ENCODE results near the gene TRAPPC11.

TRAPPC11 gene

DNA sequence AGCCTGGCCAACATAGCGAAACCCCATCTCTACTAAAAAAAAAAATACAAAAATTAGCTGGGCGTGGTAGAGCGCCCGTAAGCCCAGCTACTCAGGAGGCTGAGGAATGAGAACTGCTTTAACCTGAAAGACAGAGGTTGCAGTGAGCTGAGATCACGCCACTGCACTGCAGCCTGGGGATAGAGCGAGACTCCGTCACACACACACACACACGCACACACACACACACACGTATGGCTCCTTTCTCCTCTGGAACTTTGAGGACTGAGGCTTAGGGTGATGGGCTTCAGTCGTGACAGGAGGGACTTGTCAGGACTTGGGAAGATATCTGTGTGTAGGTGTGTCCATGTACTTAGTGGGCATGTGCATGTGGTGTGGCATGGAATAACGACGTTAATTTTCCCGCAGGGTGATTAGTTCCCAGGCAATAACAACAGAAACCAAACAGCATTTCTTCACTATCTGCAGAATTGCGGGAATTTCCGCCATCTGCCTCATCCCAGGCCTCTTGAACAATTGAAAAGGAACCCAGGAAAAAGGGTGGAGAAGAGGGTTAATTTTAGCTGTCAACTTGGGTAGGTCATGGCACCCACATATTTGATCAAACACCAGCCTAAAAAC lies 47.8 kb upstream of the TRAPPC11 start:
- TF ChIP-seq ZC3H10 (CRISPR knock-in tag; IDR thresholded peaks at IDR 0.05) (no peak), ESRRG (CRISPR knock-in tag; IDR thresholded peaks at IDR 0.05) (no peak), TCF4 (CRISPR knock-in tag; IDR thresholded peaks at IDR 0.05; ENCODE audit: borderline replicate concordance) (no peak)
- ATAC-seq: no peak

DNA sequence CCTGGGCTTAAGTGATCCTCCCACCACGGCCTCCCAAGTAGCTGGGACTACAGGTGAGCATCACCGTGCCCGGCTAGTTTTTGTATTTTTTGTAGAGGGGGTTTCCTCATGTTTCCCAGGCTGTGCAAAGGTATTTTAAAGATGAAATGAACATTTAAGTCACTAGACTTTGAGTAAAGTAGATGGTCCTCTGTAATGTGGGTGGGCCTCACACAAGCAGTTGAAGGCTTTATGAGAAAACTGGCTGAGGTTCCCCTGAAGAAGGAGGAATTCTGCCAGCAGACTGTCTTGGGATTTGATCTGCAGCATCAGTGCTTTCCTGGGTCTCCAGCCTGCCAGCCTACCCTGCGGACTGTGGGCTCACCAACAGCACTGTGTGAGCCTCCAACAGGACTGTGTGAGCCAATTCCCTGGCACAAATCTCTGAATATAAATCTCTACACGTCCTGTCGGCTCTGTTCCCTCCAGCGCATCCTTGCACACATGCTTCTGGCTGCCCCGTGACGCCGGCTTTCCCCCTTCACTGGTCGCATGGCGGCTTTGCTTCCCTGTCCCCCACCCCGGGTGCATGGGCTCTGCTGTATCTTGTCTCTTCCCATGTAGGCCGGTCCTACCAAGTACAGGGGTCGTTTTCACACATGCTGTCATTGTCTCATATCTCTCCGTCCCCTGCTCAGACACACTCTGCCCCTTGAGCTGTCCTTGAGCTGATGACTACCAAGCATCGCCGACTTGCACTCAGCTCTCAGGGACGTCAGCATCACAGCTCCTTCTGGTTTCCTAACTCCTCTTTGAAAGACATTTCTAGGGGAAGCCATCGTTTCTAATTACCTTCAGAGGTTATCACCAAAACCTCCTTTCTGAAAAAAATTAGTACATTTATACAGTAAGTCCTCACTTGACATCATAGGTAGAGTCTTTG lies 46.5 kb upstream of the TRAPPC11 start:
- TF ChIP-seq ZC3H10 (CRISPR knock-in tag; IDR thresholded peaks at IDR 0.05) (no peak), RARB (CRISPR knock-in tag; IDR thresholded peaks at IDR 0.05) (no peak), GLIS3 (CRISPR knock-in tag; IDR thresholded peaks at IDR 0.05) (no peak), PPARA (CRISPR knock-in tag; IDR thresholded peaks at IDR 0.05; ENCODE audit: borderline replicate concordance) (no peak), ZNF70 (CRISPR knock-in tag; IDR thresholded peaks at IDR 0.05) (no peak), TCF4 (CRISPR knock-in tag; IDR thresholded peaks at IDR 0.05; ENCODE audit: borderline replicate concordance) (no peak), OSR1 (CRISPR knock-in tag; IDR thresholded peaks at IDR 0.05) (no peak), BACH2 (CRISPR knock-in tag; IDR thresholded peaks at IDR 0.05; ENCODE audit: borderline replicate concordance) (no peak), TOX (CRISPR knock-in tag; IDR thresholded peaks at IDR 0.05; ENCODE audit: borderline replicate concordance) (no peak), ISL1 (CRISPR knock-in tag; IDR thresholded peaks at IDR 0.05) (no peak)
- TF ChIP-seq, protein P1, sequence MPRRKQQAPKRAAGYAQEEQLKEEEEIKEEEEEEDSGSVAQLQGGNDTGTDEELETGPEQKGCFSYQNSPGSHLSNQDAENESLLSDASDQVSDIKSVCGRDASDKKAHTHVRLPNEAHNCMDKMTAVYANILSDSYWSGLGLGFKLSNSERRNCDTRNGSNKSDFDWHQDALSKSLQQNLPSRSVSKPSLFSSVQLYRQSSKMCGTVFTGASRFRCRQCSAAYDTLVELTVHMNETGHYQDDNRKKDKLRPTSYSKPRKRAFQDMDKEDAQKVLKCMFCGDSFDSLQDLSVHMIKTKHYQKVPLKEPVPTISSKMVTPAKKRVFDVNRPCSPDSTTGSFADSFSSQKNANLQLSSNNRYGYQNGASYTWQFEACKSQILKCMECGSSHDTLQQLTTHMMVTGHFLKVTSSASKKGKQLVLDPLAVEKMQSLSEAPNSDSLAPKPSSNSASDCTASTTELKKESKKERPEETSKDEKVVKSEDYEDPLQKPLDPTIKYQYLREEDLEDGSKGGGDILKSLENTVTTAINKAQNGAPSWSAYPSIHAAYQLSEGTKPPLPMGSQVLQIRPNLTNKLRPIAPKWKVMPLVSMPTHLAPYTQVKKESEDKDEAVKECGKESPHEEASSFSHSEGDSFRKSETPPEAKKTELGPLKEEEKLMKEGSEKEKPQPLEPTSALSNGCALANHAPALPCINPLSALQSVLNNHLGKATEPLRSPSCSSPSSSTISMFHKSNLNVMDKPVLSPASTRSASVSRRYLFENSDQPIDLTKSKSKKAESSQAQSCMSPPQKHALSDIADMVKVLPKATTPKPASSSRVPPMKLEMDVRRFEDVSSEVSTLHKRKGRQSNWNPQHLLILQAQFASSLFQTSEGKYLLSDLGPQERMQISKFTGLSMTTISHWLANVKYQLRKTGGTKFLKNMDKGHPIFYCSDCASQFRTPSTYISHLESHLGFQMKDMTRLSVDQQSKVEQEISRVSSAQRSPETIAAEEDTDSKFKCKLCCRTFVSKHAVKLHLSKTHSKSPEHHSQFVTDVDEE (CRISPR knock-in tag; IDR thresholded peaks at IDR 0.05): no peak
- TF ChIP-seq, protein P2, sequence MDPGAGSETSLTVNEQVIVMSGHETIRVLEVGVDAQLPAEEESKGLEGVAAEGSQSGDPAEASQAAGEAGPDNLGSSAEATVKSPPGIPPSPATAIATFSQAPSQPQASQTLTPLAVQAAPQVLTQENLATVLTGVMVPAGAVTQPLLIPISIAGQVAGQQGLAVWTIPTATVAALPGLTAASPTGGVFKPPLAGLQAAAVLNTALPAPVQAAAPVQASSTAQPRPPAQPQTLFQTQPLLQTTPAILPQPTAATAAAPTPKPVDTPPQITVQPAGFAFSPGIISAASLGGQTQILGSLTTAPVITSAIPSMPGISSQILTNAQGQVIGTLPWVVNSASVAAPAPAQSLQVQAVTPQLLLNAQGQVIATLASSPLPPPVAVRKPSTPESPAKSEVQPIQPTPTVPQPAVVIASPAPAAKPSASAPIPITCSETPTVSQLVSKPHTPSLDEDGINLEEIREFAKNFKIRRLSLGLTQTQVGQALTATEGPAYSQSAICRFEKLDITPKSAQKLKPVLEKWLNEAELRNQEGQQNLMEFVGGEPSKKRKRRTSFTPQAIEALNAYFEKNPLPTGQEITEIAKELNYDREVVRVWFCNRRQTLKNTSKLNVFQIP (CRISPR knock-in tag; IDR thresholded peaks at IDR 0.05; ENCODE audit: borderline replicate concordance, low read depth): no peak
- TF ChIP-seq, protein P3, sequence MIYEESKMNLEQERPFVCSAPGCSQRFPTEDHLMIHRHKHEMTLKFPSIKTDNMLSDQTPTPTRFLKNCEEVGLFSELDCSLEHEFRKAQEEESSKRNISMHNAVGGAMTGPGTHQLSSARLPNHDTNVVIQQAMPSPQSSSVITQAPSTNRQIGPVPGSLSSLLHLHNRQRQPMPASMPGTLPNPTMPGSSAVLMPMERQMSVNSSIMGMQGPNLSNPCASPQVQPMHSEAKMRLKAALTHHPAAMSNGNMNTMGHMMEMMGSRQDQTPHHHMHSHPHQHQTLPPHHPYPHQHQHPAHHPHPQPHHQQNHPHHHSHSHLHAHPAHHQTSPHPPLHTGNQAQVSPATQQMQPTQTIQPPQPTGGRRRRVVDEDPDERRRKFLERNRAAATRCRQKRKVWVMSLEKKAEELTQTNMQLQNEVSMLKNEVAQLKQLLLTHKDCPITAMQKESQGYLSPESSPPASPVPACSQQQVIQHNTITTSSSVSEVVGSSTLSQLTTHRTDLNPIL (CRISPR knock-in tag; IDR thresholded peaks at IDR 0.05; ENCODE audit: low read depth): no peak
- TF ChIP-seq, protein P4, sequence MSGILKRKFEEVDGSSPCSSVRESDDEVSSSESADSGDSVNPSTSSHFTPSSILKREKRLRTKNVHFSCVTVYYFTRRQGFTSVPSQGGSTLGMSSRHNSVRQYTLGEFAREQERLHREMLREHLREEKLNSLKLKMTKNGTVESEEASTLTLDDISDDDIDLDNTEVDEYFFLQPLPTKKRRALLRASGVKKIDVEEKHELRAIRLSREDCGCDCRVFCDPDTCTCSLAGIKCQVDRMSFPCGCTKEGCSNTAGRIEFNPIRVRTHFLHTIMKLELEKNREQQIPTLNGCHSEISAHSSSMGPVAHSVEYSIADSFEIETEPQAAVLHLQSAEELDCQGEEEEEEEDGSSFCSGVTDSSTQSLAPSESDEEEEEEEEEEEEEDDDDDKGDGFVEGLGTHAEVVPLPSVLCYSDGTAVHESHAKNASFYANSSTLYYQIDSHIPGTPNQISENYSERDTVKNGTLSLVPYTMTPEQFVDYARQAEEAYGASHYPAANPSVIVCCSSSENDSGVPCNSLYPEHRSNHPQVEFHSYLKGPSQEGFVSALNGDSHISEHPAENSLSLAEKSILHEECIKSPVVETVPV (CRISPR knock-in tag; IDR thresholded peaks at IDR 0.05): no peak
- ATAC-seq: no peak

DNA sequence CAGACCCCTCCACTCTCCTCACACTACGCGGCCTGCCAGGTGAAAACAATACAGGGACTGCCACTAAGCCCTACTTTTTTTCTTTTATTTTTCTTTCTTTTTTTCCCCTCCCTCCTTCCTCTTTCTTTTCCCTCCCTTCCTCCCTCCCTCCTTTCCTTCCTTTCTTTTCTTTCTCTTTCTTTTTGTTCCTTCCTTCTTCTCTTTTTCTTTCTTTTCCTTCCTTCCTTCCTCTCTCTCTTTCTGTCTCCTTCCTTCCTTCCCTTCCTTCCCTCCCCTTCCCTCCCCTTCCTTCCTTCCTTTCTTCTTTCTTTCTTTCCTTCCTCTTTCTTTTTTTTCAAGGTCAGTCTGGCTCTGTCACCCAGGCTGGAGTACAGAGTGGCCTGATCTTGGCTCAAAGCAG lies 42.0 kb upstream of the TRAPPC11 start:
- TF ChIP-seq OSR1 (CRISPR knock-in tag; IDR thresholded peaks at IDR 0.05) (no peak), SNAI2 (CRISPR knock-in tag; IDR thresholded peaks at IDR 0.05) (no peak)
- ATAC-seq: no peak

DNA sequence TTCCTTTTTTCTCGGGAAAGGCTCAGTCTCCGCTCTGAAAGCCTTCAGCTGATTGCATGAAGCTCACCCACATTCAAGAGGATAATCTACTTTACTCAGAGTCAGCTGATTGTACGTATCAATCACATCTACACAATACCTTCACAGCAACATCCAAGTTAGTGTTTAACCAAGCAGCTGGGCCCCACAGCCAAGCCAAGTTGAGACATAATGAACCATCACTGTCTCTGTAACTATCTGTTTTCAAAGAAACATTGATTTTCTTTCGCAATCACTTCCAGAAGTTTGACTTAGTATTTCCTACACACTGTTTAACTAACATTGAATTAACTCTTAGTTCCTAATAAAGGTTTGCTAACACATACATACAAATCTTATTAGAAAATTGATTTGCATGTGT lies 40.4 kb upstream of the TRAPPC11 start:
- no peak for ATAC-seq
- TF ChIP-seq BACH2 (CRISPR knock-in tag; IDR thresholded peaks at IDR 0.05; ENCODE audit: borderline replicate concordance): no peak
- TF ChIP-seq ZC3H10 (CRISPR knock-in tag; IDR thresholded peaks at IDR 0.05): no peak

DNA sequence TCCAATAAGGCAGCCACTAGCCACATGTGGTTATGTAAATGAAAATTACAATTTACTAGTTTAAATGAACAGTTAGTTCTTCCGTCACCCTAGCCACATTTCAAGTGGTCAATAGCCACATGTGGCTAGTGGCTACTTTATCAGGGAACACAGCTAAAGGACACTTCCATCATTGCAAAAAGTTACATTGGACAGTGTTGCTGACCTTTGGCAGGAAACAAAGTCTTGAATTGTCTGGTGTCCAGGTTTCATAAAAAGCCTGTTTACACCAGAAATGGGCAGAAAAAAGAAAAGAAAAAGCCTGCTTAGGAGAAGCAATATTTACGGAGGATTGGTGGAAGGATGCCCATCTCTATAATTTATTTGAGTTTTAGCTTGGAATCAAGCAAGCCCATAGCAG lies 38.7 kb upstream of the TRAPPC11 start:
- TF ChIP-seq, protein P2 (CRISPR knock-in tag; IDR thresholded peaks at IDR 0.05; ENCODE audit: borderline replicate concordance, low read depth): no peak
- TF ChIP-seq, protein P4 (CRISPR knock-in tag; IDR thresholded peaks at IDR 0.05): no peak
- no peak for TF ChIP-seq ZC3H10 (CRISPR knock-in tag; IDR thresholded peaks at IDR 0.05)
- TF ChIP-seq ESRRG (CRISPR knock-in tag; IDR thresholded peaks at IDR 0.05): no peak
- TF ChIP-seq OSR1 (CRISPR knock-in tag; IDR thresholded peaks at IDR 0.05): no peak
- no peak for TF ChIP-seq TOX (CRISPR knock-in tag; IDR thresholded peaks at IDR 0.05; ENCODE audit: borderline replicate concordance)
- TF ChIP-seq ZNF8 (CRISPR knock-in tag; IDR thresholded peaks at IDR 0.05): no peak
- no peak for ATAC-seq

Data from SK-N-SH treated with all-trans-retinoic acid at 6 μM for 48 hours (cell line).